ENCODE results near the gene ESRRG.

Gene ESRRG

GRCh38 chr1:216499581-216500272, 223.5 kb downstream of the ESRRG start:
- DNase-seq = no peak

GRCh38 chr1:216498277-216498676, 225.0 kb downstream of the ESRRG start:
- no peak for DNase-seq

GRCh38 chr1:216485042-216485441, 238.2 kb downstream of the ESRRG start:
- no peak for DNase-seq

GRCh38 chr1:216483672-216484401, 239.4 kb downstream of the ESRRG start:
- no peak for DNase-seq

- no peak for DNase-seq
Measured at GRCh38 chr1:216482620-216483019, 240.6 kb downstream of the ESRRG start.

- DNase-seq = no peak
Measured at GRCh38 chr1:216478238-216478637, 245.0 kb downstream of the ESRRG start.

- DNase-seq = no peak
Measured at GRCh38 chr1:216476341-216476740, 246.9 kb downstream of the ESRRG start.

- DNase-seq = no peak
Measured at GRCh38 chr1:216475659-216476276, 247.5 kb downstream of the ESRRG start.

GRCh38 chr1:216466162-216466801, 256.9 kb downstream of the ESRRG start:
- DNase-seq = no peak

- DNase-seq = no peak
Measured at GRCh38 chr1:216464489-216464888, 258.7 kb downstream of the ESRRG start.

- no peak for DNase-seq
Measured at GRCh38 chr1:216462066-216462775, 261.0 kb downstream of the ESRRG start.

- no peak for DNase-seq
Measured at GRCh38 chr1:216461466-216461865, 261.8 kb downstream of the ESRRG start.

- DNase-seq = no peak
Measured at GRCh38 chr1:216459651-216460207, 263.5 kb downstream of the ESRRG start.

- no peak for DNase-seq
Measured at GRCh38 chr1:216458812-216459211, 264.4 kb downstream of the ESRRG start.

- no peak for DNase-seq
Measured at GRCh38 chr1:216457356-216457755, 265.9 kb downstream of the ESRRG start.

GRCh38 chr1:216456682-216457081, 266.5 kb downstream of the ESRRG start:
- no peak for DNase-seq

GRCh38 chr1:216453777-216454176, 269.5 kb downstream of the ESRRG start:
- no peak for DNase-seq

All from activated CD4-positive, alpha-beta T cell treated with anti-CD3 and anti-CD28 coated beads for 48 hours (primary cell).